HepG2 (cell line): ENCODE results near the gene PPP1R3F.

Experiments
- TARDBP ChIP-seq: sonication (generic); formaldehyde crosslinking; IDR thresholded peaks from 2 replicates; pipeline ENCODE4 v1.8.0; 2022; ENCODE audit warnings: mild to moderate bottlenecking, missing genetic modification reagents
- TF ChIP-seq, protein P1 (sequence below): sonication (generic); formaldehyde crosslinking; IDR thresholded peaks from 2 replicates; pipeline ENCODE4 v1.4.0; 2020; ENCODE audit warnings: low read depth, missing genetic modification reagents
- TF ChIP-seq, protein P2 (sequence below): sonication (generic); formaldehyde crosslinking; IDR thresholded peaks from 2 replicates; pipeline ENCODE4 v1.8.0; 2022; ENCODE audit warnings: mild to moderate bottlenecking, missing genetic modification reagents

DNA sequence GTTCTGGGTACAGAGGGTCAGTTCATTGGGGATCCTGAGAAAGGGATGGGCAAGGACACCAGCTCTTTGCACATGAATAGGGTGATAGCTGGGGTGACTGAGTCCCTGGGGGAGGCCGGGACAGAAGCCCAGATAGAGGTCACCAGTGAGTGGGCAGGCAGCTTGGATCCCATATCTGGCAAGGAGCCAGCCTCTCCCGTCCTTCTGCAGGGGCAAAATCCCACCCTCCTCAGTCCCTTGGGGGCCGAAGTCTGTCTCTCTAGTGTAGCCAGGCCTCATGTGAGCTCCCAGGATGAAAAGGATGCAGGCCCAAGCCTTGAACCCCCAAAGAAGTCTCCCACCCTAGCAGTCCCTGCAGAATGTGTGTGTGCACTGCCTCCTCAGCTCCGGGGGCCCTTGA is 17.0 kb downstream of the PPP1R3F start:
- TF ChIP-seq, protein P1, sequence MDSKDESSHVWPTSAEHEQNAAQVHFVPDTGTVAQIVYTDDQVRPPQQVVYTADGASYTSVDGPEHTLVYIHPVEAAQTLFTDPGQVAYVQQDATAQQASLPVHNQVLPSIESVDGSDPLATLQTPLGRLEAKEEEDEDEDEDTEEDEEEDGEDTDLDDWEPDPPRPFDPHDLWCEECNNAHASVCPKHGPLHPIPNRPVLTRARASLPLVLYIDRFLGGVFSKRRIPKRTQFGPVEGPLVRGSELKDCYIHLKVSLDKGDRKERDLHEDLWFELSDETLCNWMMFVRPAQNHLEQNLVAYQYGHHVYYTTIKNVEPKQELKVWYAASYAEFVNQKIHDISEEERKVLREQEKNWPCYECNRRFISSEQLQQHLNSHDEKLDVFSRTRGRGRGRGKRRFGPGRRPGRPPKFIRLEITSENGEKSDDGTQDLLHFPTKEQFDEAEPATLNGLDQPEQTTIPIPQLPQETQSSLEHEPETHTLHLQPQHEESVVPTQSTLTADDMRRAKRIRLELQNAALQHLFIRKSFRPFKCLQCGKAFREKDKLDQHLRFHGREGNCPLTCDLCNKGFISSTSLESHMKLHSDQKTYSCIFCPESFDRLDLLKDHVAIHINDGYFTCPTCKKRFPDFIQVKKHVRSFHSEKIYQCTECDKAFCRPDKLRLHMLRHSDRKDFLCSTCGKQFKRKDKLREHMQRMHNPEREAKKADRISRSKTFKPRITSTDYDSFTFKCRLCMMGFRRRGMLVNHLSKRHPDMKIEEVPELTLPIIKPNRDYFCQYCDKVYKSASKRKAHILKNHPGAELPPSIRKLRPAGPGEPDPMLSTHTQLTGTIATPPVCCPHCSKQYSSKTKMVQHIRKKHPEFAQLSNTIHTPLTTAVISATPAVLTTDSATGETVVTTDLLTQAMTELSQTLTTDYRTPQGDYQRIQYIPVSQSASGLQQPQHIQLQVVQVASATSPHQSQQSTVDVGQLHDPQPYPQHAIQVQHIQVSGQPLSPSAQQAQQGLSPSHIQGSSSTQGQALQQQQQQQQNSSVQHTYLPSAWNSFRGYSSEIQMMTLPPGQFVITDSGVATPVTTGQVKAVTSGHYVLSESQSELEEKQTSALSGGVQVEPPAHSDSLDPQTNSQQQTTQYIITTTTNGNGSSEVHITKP (CRISPR knock-in tag) = no peak
- TF ChIP-seq, protein P2, sequence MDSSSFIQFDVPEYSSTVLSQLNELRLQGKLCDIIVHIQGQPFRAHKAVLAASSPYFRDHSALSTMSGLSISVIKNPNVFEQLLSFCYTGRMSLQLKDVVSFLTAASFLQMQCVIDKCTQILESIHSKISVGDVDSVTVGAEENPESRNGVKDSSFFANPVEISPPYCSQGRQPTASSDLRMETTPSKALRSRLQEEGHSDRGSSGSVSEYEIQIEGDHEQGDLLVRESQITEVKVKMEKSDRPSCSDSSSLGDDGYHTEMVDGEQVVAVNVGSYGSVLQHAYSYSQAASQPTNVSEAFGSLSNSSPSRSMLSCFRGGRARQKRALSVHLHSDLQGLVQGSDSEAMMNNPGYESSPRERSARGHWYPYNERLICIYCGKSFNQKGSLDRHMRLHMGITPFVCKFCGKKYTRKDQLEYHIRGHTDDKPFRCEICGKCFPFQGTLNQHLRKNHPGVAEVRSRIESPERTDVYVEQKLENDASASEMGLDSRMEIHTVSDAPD = no peak
- TF ChIP-seq TARDBP (CRISPR knock-in tag) = no peak
